ENCODE measurements around the gene PRR35.

DNA sequence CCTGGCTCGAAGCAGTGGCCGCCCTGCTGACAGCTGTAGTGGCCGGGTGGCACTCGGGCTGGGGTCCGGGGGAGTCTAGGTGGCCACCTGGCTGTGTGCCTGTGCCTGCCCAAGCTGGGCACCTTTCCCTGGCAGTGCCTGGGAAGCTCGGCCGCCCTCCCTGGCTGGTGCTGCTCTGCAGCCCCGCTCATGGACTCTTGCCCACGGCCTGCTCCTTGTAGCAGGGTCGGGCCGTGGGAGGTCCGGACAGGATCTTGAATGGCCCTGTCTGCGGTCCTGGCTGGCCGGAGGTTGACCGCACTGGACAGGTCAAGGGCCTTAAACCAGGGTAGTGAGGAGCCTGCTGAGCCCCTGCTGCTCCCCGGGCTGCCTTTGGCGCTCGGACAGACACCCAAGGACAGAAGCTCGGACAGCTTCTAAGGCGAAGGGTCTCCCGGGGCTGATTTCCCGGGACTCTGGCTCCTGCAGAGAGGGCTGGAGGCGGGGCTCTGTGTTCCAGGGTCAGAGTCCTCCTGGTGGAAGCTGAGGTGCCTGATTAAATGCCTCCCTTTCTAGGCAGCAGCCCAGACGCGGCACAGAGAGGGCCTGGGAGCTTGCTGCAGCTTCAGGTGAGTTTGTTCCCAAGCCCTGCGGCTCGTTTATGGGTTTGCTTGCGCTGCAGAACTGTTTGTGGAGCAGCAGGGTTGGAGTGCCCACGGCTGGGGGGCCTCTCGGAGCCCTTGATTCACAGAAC lies 26.6 kb upstream of the PRR35 start:
- TF ChIP-seq POLR2AphosphoS5 (IDR thresholded peaks at IDR 0.05), result no peak
- TF ChIP-seq, protein P1, sequence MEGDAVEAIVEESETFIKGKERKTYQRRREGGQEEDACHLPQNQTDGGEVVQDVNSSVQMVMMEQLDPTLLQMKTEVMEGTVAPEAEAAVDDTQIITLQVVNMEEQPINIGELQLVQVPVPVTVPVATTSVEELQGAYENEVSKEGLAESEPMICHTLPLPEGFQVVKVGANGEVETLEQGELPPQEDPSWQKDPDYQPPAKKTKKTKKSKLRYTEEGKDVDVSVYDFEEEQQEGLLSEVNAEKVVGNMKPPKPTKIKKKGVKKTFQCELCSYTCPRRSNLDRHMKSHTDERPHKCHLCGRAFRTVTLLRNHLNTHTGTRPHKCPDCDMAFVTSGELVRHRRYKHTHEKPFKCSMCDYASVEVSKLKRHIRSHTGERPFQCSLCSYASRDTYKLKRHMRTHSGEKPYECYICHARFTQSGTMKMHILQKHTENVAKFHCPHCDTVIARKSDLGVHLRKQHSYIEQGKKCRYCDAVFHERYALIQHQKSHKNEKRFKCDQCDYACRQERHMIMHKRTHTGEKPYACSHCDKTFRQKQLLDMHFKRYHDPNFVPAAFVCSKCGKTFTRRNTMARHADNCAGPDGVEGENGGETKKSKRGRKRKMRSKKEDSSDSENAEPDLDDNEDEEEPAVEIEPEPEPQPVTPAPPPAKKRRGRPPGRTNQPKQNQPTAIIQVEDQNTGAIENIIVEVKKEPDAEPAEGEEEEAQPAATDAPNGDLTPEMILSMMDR (IDR thresholded peaks at IDR 0.05), result no peak

Measured in sigmoid colon (tissue), 4 donors.